GM21381 (cell line): ENCODE results near the gene RC3H2.

Source experiments
- ATAC-seq: cut with Tn5 transposase; IDR thresholded peaks from one replicate; pipeline ENCODE4 v1.9.1; 2021; ENCODE audit warnings: mild to moderate bottlenecking, moderate library complexity; ENCODE audit not compliant: unreplicated experiment

Gene RC3H2, protein sequence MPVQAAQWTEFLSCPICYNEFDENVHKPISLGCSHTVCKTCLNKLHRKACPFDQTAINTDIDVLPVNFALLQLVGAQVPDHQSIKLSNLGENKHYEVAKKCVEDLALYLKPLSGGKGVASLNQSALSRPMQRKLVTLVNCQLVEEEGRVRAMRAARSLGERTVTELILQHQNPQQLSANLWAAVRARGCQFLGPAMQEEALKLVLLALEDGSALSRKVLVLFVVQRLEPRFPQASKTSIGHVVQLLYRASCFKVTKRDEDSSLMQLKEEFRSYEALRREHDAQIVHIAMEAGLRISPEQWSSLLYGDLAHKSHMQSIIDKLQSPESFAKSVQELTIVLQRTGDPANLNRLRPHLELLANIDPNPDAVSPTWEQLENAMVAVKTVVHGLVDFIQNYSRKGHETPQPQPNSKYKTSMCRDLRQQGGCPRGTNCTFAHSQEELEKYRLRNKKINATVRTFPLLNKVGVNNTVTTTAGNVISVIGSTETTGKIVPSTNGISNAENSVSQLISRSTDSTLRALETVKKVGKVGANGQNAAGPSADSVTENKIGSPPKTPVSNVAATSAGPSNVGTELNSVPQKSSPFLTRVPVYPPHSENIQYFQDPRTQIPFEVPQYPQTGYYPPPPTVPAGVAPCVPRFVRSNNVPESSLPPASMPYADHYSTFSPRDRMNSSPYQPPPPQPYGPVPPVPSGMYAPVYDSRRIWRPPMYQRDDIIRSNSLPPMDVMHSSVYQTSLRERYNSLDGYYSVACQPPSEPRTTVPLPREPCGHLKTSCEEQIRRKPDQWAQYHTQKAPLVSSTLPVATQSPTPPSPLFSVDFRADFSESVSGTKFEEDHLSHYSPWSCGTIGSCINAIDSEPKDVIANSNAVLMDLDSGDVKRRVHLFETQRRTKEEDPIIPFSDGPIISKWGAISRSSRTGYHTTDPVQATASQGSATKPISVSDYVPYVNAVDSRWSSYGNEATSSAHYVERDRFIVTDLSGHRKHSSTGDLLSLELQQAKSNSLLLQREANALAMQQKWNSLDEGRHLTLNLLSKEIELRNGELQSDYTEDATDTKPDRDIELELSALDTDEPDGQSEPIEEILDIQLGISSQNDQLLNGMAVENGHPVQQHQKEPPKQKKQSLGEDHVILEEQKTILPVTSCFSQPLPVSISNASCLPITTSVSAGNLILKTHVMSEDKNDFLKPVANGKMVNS

DNA sequence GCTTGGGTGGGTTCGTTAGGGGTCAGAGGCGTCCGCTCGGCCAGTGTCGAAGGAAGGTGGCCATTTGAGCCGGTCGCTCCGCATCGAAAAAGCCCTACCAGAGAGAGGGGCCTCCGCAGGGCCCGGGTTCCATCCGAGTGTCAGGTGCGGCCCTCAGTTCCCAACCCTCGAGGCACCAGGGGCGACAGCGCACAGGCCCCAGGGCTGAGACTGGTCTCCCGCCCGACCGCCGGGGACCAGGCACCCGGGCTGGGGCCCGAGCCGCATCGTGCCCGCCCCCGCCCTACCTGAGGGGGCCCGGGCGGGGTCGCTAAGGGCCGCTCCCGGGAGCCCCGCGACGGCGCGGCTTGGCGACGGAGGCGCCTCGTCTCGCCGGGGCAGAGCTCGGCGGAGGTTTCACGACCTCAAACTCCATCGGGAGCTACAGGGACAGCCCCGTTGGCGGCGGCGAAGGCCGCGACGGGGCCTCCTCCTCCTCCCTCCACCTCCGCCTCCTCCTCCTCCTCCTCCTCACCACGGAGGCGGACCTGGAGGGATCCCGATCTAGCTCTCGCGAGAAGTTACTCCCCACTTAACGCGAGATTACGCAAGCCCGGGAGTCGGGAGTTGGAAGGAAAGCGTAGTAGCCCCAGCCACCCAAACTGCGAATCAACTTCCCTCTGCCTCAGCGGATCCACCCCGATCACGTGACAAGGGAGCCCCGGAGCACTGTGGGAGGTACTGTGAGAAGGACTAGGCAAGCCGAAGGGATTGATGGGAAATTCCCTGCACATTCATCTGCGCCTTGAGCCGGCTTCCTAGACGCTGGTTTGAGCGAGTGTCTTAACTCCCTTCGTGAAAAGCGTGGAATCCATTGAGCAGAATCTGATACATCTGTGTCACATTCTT lies at the start of gene RC3H2:
RC3H2 (minus strand) TSS at position 537 of the 888 bp plus-strand sequence. CDS start 7,850 bp downstream, outside the sequence.
- peak; percentile 88 for ATAC-seq

DNA sequence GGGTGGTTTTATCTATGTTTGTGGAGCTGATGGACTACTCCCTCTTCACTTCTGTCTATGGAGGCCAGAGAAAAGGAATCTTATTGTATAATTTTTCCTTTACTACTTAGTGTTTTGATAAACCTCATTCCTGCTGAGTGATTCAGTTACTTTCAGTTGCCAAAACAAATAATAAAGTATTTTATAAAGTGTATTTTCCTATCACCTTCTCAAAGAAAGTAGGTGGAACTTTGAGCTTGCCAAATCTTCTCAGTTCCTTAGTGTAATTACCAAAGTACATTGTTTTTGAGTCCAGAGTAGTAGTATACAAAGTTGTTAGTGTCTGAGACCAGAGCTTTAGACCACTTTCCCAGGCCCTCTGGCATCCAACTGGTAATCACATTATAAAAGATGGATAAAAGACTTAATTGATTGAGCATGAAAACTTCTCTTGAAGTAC lies 49.1 kb upstream of the RC3H2 start:
- no peak for ATAC-seq

DNA sequence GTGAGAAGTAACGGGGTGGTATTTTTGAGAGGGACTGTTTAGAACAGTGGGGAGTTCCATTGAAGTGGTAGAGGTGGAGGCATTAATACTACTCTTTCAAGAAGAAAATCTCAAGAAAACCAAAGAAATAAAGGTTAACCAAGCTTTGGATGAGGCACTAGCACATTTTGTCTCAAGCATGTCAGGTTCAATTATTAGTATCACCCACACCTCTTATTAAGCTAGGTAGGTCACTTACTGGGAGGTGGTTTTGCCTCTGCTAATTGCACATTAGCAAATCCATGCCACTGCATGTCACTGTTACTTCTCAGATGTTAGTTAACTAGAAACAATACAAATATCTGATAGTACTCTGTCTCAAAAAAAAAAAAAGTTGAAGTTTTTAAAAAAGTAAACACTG lies 45.9 kb upstream of the RC3H2 start:
- no peak for ATAC-seq

DNA sequence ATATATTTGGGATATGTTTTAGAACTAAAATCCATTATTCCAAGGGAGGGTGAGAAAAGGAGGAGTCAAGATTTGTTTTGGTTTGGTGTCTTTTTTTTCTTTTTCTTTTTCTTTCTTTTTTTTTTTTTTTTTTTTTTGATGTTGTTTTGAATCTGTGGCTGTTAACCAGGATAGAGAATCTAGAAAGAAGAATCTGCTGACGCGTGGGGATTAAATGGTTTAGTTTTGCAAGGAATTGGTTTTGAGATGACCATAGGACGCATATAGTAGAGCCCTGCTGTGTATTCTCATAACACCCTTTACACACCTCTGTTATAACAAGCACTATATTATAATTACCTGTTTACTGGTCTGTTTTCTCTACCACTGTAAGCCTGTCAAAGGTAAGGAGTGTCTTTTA lies 45.1 kb upstream of the RC3H2 start:
- no peak for ATAC-seq

DNA sequence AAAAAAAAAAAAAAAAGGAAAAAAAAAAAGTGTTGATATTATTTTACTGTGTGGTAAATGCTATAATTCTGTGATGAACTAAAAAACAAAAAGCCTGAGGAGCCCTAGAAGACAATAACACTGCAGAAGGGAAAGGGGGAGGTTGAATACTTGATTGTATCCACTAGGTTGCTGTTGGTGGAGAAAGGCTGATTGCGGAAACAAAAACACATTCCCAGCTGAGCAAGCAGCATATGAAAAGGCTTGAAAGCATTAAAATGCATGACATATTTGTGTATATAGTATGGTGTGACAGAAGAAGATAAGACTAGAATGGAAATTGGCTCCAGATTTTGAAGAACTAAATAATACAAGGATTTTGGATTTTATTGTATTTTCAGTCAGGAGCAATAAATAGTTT lies 44.5 kb upstream of the RC3H2 start:
- no peak for ATAC-seq

DNA sequence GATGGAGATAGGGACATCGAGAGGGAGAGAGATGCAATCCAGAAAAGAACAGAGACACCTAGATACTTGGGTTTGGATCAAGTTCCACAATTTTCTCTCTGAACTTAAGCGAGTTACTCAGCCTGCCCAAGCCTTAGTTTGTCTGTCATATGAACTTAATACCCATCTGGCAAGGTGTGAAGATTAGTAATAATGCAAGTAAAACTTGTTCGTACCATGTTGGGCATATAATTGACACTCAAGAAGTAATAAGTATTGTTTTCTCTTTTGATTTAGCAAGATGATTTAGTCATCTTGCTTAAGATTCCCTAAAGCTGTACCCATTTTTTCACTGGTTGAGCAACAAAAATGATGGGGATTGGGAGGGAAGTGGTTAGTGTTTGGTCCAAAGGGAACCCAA lies 43.2 kb upstream of the RC3H2 start:
- no peak for ATAC-seq

DNA sequence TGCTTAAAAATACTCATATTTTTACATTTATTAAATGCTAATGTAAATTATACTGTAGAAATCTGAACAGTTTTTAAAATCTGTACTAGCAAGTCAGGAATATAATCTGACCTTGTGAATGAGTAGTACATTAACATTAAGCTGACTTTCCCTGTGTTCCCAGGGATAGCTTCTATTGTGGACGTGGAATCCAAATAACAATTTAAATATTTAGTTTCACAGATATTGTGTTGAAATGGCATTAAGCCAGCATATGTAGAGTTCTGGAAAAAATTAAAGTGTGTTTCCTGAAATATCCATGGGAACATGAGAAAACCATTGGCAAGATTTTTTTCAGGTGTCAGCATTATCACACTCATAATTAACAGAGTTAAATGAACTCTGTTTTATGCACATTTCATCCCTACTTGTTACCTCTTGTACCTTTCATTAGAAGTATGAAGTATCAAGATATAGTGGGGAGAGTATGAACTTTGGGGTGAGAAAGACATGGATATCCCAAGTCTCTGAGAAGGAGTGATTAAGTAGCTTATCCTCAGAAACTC lies 41.4 kb upstream of the RC3H2 start:
- no peak for ATAC-seq

DNA sequence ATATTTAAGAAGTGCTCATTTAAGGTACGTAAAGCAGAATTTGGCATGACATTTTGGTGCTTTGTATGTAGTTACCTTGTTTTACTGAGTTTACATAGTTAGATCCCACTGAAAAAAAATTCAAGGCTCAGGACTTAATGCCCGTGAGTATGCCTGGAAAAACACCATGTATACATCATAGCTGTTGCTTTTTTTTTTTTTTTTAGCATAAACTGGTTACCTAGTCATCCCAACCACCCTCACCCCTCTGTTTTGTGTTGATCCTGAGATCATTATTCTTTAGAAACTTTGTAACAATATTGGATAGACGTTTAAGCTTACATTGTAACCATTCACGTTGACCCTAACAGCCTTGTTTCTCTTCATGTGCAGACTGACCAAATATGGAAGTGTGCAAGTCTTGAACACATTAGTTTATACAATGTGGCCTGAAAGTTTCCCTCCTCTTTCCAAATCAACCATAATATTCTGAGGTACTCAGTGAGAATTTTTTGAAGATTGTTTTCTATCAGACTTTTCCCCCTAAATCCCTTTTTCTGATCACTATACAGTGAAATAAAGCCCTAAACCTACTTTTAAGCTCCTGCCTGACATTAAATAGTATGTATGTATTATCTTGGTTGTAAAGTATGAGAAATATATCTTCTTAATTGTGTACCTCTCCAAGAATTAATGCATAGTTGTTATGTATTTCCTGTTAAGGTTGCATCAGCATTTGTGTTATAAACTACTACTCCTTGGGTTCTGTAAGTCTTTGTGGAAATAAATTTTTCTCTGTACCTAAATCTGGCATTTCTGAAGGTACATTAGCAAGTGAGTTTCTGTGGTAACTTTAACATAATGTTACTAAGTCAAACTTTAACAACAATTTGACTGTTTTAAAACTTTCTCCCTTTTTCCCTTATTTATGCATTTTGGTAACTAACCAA lies 40.1 kb upstream of the RC3H2 start:
- ATAC-seq = no peak

DNA sequence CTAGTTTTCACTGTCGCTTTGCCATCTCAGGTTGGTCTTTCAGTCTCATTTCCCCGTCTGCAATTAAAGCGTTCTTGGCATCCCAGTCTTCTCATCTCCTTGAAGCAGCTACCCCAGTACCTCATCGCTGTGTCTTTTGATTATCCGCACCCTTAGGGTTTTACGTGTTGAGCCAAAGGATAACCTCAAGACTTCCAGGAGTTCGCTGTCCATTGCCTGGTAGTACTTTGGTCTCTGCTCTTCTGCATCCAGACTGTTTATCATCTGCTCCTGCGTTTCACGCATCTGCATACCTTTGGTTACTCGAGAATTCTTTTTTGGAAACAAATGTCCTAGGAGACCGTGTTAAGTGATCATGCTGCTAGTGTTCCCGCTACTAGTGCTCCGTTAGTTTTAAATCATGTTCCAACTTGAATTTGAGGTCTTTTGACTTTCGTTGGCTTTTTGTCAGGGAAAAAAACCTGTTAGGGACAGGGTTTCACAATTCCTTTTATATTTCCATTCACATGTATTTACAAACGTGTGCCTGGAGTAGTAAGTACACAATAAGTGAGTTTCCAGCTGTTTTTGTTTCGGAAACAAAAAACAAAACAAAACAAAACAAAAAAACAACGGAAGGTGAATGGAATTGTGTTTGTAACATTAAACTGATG lies 36.5 kb upstream of the RC3H2 start:
- no peak for ATAC-seq

DNA sequence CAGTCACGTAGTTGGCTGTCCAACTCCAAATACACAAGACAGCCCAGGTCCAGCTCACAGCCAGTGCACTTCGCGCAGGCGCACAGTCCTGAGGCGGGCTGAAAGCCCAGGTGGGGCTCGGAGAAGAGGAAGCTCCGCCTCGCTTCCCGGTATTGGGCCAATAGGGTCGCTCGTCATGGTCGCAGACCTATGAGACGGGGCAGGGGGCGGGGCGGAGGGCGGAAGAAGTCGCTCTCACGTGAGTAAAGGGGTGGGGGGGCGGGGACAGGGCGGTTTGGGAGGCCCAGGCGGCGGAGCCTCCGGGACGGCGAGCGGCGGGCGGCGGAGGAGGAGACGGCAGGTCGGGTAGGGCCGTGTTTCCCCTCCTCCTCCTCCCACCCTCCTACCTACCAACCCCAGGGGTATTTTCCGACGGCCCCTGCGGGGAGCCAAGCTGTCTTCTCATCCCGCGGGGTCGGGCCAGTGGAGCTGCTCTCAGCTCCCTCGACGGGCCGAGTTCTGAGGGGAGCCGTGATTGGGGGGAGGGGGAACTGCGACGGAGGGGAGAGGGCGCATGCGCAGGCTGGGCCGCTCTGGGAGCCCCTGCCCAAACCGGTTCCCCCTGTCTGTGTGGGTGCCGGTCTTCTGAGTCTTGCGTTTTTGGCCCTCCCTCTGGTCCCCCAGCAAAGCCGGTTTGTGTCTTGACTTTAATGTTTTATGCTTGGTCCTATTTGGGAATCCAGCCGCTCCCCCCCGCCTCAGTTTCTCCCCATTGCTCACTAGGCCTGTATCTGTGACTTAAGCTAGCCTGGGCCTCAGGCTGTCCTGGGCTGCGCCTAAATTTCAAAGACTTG lies 35.8 kb upstream of the RC3H2 start, which contains the start of gene RABGAP1:
RABGAP1 (plus strand) TSS at position 272 of the 833 bp plus-strand sequence. CDS start 16,040 bp downstream, outside the sequence.
- peak; percentile 98 for ATAC-seq

DNA sequence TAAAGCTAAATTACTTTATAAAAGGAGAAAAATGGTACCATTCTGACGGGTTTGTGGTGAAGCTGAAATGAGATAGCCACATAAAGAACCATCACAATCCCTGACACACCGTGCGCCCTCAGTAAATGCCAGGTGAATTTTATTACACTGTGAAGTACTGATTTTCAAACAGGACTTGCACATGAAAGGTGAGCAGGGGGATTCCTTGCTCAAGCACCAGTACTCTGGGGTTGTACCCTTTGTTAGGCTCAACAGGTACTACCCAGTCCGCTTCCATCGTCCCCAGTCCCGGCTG lies 35.2 kb upstream of the RC3H2 start:
- ATAC-seq = no peak

DNA sequence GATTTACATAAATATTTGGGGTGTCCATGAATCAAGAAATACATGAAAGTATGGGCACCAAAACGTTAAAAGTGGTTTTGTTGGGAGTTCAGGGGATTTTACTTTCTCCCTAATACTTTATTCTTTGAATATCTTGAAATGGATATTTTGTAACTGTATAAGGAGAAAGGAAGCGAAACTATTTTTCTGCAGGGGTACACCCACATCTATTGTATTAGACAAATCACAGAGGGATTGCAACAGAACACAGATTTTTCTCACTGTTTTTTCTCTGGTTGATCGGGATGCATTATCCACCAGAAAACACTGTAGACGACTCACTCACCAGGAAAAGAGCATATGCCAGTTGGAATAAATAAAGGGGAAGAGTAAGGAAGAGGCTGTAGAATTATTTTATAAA lies 34.4 kb upstream of the RC3H2 start:
- no peak for ATAC-seq

DNA sequence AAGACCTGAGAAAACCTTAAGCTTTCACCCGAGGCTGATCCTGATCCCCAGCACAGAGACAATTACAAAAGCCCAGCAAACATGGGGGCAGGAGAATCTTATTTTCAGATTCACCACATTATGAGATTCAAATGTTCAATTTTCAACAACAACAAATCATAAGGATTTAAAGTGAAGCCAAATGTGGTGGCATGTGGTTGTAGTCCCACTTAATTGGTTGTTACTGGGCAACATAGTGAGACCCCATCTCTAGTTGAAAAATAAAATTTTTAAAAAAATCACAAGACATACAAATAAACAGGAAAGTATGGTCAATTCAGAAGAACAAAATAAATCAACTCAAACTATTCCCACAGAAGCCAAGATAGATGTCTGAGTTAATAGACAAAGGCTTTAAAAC lies 31.7 kb upstream of the RC3H2 start:
- no peak for ATAC-seq

DNA sequence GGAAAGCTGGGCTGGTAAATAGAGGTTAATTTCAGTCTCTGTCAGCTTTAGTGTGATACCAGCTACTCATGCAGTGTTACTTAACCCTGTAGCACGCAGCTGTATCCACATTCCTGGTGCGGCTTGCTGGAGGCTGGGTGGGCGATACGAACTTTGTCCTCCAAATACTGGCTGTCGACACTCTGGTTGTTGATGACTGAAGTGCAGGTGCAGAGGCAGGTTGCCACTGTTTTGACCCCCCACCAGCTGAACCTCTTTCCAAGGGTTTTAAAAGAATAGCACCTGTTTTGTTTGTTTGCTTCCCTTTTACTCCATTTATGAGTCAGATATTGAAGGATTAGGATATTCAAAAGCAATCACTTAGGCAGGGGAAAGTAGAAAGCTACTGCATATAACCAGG lies 31.3 kb upstream of the RC3H2 start:
- ATAC-seq = no peak

DNA sequence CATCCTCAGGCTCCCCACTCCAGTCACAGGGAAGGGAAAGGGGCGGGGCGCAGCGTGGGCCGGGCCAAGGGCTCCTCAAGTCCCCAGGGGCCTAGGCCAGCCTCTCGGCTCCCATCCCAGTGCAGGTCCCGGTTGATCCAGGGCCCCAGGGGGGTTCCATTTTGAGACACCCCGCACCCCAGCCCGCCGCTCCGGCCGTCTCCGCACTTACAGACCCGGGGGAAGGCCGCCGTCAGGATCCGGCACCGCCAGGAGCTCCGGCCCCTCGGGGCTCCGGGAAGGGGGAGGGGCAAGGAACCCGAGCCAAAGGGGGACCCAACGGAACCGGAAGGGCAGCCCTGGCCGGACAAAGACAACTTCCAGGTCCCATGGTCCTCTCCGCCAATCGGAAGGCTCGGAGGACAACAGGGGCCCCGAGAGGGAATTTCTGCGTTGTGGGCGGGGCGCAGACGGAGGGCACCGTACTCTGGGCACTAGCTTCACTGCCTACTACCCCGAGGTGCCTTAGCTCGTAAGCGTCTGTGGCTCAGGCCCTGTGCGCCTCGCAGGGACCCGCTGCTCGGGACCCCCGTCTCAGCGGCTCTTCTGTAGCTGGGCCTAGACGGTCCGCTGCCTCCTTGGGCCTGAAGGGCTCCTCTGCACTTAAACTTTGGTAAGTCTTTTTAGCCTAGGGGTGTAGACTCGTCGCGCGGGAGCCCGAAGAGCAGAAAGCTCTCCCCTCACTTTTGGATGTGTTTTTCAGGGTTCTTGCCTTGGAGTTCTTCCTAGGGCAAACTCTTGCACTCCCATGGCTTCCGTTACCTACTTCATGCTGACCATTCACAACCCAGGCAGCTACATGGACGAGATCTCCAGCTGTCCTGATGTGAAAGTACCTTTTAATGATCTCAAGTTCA lies 26.3 kb upstream of the RC3H2 start, which contains the start of gene ZBTB26:
ZBTB26 (minus strand) TSS at position 287 of the 896 bp plus-strand sequence. CDS start 11,578 bp downstream, outside the sequence.
- peak; percentile 92 for ATAC-seq

DNA sequence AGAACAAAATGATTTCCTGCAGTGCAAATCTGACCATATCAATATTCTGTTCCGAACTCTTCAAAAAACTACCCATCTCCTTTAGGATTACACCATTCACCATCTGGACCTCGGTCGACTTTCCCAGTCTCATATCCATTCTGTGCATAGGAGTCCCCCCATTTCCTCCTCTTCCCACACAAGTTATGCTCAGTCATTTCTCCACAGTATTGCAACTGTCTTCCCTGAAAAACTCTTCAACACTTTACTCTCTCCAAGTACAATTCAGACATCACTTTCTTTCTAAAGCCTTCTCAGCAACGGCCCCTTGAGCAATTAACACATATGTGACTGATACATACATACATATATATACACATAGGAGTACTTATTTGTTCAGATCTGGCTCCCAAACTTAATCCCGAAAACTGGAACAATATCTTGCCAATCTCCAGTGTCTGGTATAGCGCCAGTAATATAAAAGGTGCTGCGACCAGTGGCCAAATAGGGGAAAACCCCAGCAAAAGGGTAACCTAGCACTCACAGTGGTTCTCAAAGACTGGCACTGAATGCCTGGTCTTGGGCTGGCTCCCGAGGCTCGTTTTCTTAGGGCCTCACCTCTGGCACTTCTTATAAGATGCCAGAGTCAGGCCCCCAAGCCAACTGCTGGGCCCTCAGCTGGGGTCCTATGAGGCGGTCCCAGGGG lies 25.5 kb upstream of the RC3H2 start:
- no peak for ATAC-seq
